ENCODE data around the gene PRKCQ. TPM values are rescaled to one million over a fixed set of nuclear protein-coding genes. Genes with fewer than 3 reads are reported as not detected.

PRKCQ gene
- total RNA-seq, 1 experiment from 2014 or later, result 1.3 TPM

DNA sequence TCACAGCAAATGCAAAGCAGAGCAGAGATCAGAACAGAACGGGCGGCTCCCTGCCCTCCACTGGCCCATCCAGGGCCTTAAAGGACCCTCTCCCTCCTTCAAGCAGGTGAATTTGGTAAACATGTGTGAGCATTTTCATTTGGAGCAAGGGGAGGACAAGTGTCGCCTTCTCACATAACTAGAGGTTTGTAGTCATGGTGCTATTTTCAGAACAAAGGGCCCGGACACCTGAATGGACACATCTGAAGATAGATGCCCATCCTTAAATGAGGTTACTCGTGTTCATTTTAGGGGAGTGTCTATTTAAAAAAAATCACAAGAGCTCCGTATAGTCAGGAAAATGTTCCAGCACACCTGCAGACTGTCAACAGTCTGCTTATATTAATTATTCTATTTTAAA lies 153.8 kb downstream of the PRKCQ start:
- no peak overlapping the region for H3K4me3 ChIP-seq
- H3K9me3 ChIP-seq (replicated peaks), result no peaks in the 10 kb centered on the region
- DNase-seq, result no peak
- no peaks in the 10 kb centered on the region for H3K4me1 ChIP-seq
- H3K27ac ChIP-seq, result no peak overlapping the region
- no peaks in the 10 kb centered on the region for H3K36me3 ChIP-seq
- no peaks in the 10 kb centered on the region for H3K27me3 ChIP-seq

- H3K4me1 ChIP-seq, result no peaks in the 10 kb centered on the region
- H3K4me3 ChIP-seq, result no peak overlapping the region
- no peaks in the 10 kb centered on the region for H3K9me3 ChIP-seq (replicated peaks)
- no peaks in the 10 kb centered on the region for H3K36me3 ChIP-seq
- H3K27ac ChIP-seq, result no peak overlapping the region
- no peak for DNase-seq
- H3K27me3 ChIP-seq, result no peaks in the 10 kb centered on the region
These were observed 156.5 kb downstream of the PRKCQ start for GRCh38 chr10:6423413-6424170.

DNA sequence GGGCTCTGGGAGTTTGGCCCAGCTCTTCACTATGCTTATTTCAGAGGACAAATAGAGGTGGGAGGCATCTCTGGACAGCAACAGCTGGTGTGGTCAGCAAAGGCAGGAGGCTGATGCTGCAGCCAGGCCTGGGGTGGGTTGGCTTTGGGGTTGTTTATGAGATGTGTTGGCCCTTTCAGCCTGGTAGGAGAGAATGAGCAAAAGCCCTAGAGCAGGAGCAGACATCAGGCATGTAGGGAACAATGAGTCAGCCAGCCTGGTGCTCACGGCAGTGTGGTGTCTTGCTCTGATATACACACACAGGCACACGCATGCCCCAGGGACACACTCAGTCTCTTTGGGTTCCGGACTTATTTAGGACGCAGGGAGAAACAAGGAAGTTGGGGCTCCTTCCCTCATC lies 157.1 kb downstream of the PRKCQ start:
- Histone ChIP-seq H3K9me3 (replicated peaks) (no peaks in the 10 kb centered on the region), H3K36me3 (no peaks in the 10 kb centered on the region), H3K27ac (no peak overlapping the region), H3K27me3 (no peaks in the 10 kb centered on the region), H3K4me3 (no peak overlapping the region), H3K4me1 (no peaks in the 10 kb centered on the region)
- peak; percentile 8 to 24 for DNase-seq

DNA sequence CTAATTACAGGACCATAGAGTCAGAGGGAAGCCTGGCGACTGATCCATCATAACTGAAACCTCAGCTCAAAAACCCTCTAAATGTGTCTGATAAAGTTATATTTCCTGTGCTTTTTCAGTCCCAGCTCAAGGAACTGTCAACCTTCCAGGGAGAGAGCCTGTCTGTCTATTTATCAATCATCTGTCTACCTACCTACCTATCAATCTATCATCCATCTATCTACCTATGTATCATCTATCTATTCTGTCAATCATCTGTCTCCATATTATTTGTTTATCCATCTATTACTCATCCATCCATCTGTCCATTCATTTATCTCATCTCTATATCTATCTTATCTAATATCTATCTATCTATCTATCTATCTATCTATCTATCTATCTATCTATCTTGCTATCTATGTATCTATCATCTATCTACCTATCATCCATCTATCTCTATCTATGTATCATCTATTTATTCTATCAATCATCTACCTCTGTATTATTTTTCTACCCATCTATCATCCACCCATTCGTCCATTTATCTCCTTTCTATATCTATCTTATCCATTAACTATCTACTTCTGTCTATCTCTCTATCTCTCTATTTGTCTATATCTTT lies 161.4 kb downstream of the PRKCQ start:
- H3K27me3 ChIP-seq, result no peaks in the 10 kb centered on the region
- H3K36me3 ChIP-seq, result no peaks in the 10 kb centered on the region
- no peak overlapping the region for H3K27ac ChIP-seq
- H3K4me1 ChIP-seq, result no peaks in the 10 kb centered on the region
- DNase-seq, result no peak
- no peaks in the 10 kb centered on the region for H3K9me3 ChIP-seq (replicated peaks)
- no peak overlapping the region for H3K4me3 ChIP-seq

DNA sequence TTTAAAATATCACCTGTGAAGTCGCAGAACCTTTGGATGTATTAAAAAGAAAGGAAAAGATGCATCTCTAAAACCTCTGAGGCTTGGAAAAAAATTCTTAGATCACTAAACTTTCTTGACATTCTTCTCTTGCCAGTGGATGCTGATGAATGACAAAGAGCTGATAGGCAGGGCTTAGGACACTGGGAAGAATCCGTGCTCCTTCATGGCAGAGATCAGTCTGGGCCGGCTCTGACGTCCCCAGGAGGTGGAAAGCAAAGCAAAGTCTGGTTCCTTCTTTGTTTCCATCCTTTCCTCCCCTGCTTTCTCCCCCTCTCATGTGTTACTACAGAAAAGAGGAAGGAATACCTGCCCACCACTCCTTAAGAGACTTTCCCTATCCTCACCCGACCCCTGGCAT lies 161.9 kb downstream of the PRKCQ start:
- Histone ChIP-seq H3K36me3 (no peaks in the 10 kb centered on the region), H3K27ac (no peak overlapping the region), H3K27me3 (no peaks in the 10 kb centered on the region), H3K4me1 (no peaks in the 10 kb centered on the region), H3K9me3 (replicated peaks) (no peaks in the 10 kb centered on the region), H3K4me3 (no peak overlapping the region)
- no peak for DNase-seq

DNA sequence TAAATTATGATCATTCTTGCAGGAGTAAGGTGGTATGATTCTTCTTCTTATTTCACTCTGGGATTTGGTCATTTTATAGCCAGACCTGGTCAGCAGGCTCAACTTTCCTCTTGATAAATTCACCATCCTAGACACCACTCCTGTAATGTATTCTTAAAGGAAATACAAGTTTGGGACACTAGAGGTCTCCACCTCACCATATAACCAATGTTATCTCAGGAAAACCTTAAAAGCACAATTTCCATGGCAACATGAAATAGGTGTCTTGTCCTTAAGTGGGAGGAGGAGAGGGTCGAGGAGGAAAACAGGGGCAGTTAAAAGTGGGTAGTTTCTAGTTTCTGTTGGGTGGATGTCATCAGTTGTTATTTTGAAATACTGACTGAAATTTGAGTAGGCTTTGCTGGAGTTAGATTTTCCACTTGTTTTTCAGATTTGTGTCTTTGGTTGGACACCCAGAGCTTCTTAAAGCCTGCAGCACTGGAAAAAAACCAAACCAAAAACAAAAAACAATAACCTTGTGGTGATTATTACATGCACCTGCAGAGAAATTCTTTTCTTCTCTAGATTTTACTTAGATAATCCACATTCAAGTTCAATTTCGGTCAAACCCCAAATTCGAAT lies 163.1 kb downstream of the PRKCQ start:
- Histone ChIP-seq H3K27ac (no peak overlapping the region), H3K36me3 (no peaks in the 10 kb centered on the region), H3K4me3 (no peak overlapping the region), H3K9me3 (replicated peaks) (no peaks in the 10 kb centered on the region), H3K4me1 (no peaks in the 10 kb centered on the region), H3K27me3 (no peaks in the 10 kb centered on the region)
- DNase-seq, result peak in 1 of 2 experiments; percentile 58

DNA sequence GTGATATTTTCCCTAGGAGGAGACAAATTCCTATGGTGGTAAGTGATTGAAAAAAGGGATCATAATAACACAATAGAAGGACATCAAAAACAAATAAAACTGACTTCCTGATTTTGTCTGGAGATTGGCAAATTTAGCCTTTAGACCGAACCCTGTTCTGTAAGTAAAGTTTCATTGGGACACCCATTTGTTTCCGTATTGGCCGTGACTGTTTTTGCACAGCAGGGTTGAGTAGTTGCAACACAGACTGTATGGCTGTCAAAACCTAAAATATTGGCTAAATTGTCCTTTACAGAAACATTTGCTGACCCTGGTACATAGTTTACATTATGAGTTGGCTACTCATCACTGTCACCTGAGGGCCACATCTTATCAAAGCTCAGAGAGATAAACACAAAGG lies 168.6 kb downstream of the PRKCQ start:
- Histone ChIP-seq H3K27me3 (no peaks in the 10 kb centered on the region), H3K4me3 (no peak overlapping the region), H3K27ac (no peak overlapping the region), H3K36me3 (no peaks in the 10 kb centered on the region), H3K4me1 (no peaks in the 10 kb centered on the region), H3K9me3 (replicated peaks) (no peaks in the 10 kb centered on the region)
- no peak for DNase-seq

DNA sequence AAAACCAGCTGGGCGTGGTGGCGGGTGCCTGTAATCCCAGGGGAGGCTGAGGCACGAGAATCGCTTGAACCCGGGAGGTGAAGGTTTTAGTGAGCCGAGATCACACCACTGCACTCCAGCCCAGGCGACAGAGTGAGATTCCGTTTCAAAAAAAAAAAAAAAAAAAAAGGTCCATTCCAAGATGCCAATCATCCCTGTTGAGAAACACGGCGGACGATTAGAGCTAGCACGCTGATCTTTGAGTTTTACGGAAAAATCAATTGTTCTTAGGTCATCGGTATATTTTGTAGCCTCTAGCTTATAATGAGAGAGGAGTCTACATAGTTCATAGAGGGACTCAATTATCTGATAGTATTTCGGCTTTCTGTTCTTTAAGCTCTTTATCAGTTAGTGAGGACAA lies 169.2 kb downstream of the PRKCQ start:
- DNase-seq, result no peak
- H3K4me1 ChIP-seq, result no peaks in the 10 kb centered on the region
- no peak overlapping the region for H3K4me3 ChIP-seq
- H3K36me3 ChIP-seq, result no peaks in the 10 kb centered on the region
- H3K27me3 ChIP-seq, result no peaks in the 10 kb centered on the region
- no peaks in the 10 kb centered on the region for H3K9me3 ChIP-seq (replicated peaks)
- no peak overlapping the region for H3K27ac ChIP-seq

GRCh38 chr10:6409971-6410643 lies 170.0 kb downstream of the PRKCQ start:
- no peak overlapping the region for H3K4me3 ChIP-seq
- no peaks in the 10 kb centered on the region for H3K4me1 ChIP-seq
- DNase-seq, result peak; percentile 70 to 81
- H3K36me3 ChIP-seq, result no peaks in the 10 kb centered on the region
- H3K9me3 ChIP-seq (replicated peaks), result no peaks in the 10 kb centered on the region
- peak overlapping the region; percentile 50 for H3K27ac ChIP-seq
- no peaks in the 10 kb centered on the region for H3K27me3 ChIP-seq

- Histone ChIP-seq H3K4me1 (no peaks in the 10 kb centered on the region), H3K27me3 (no peaks in the 10 kb centered on the region), H3K4me3 (no peak overlapping the region), H3K36me3 (no peaks in the 10 kb centered on the region), H3K9me3 (replicated peaks) (no peaks in the 10 kb centered on the region), H3K27ac (no peak overlapping the region)
- DNase-seq, result no peak
These were observed 171.3 kb downstream of the PRKCQ start for GRCh38 chr10:6408799-6409198.

DNA sequence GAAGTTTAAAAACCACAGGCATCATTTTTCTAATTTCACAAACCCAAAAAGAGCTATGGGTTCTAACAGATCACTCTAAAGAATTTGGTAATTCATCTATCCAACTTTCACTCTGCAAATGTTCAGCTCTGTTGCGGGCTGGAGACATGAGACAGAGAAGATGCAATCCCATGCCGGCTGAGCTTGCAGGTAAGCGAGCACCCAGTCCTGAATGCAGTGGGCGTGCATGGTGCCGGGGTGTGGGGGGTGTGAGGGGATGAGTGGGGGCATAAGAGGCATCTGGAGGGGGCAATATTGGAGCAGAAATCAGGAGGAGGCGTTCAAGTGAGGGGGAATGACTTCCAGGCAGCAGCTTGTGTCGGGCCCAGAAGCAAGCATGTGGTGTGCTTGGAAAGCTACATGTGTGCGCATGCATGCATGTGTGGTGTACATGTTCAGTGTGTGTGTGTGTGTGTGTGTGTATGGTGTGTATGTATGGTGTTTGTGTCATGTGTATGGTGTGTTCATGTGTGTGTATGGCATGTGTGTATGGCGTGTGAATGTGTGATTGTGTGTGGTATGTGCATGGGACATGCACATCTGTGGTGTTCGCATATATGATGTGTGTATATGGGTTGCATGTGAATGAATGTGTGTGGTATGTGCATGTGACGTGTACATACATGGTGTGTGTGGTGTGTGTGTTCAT lies 172.9 kb downstream of the PRKCQ start:
- no peak overlapping the region for H3K27ac ChIP-seq
- H3K4me3 ChIP-seq, result no peak overlapping the region
- H3K9me3 ChIP-seq (replicated peaks), result no peaks in the 10 kb centered on the region
- H3K36me3 ChIP-seq, result no peaks in the 10 kb centered on the region
- H3K4me1 ChIP-seq, result no peaks in the 10 kb centered on the region
- H3K27me3 ChIP-seq, result no peaks in the 10 kb centered on the region
- no peak for DNase-seq

- H3K27me3 ChIP-seq, result no peaks in the 10 kb centered on the region
- no peak overlapping the region for H3K27ac ChIP-seq
- no peak overlapping the region for H3K4me3 ChIP-seq
- H3K9me3 ChIP-seq (replicated peaks), result no peaks in the 10 kb centered on the region
- no peaks in the 10 kb centered on the region for H3K36me3 ChIP-seq
- DNase-seq, result peak in 1 of 2 experiments; percentile 36
- H3K4me1 ChIP-seq, result no peaks in the 10 kb centered on the region
These were observed 173.6 kb downstream of the PRKCQ start for GRCh38 chr10:6406220-6407033.

GRCh38 chr10:6405713-6406112 lies 174.4 kb downstream of the PRKCQ start:
- Histone ChIP-seq H3K9me3 (replicated peaks) (no peaks in the 10 kb centered on the region), H3K27ac (no peak overlapping the region), H3K4me3 (no peak overlapping the region), H3K27me3 (no peaks in the 10 kb centered on the region), H3K36me3 (no peaks in the 10 kb centered on the region), H3K4me1 (no peaks in the 10 kb centered on the region)
- no peak for DNase-seq
